Urinary bladder (tissue), 4 donors: Measurements from ENCODE around the gene SMARCAL1. TPM values are rescaled to one million over a fixed set of nuclear protein-coding genes. Genes with fewer than 3 reads are reported as not detected.

Experiments
- DNase-seq: peaks from one replicate; pipeline ENCODE4 v3.0.0-alpha.2; 2015; ENCODE audit errors: extremely low spot score
- H3K27ac ChIP-seq: one replicate; pipeline ENCODE4 v1.5.1; 2013; ENCODE audit warnings: low read depth, mild to moderate bottlenecking, moderate library complexity
- H3K36me3 ChIP-seq: one replicate; pipeline ENCODE4 v1.6.1; 2013; ENCODE audit warnings: mild to moderate bottlenecking, moderate library complexity; ENCODE audit not compliant: insufficient read depth
- H3K4me1 ChIP-seq: one replicate; pipeline ENCODE4 v1.6.1; 2013; ENCODE audit warnings: mild to moderate bottlenecking, moderate library complexity; ENCODE audit not compliant: insufficient read depth
- H3K4me3 ChIP-seq: one replicate; pipeline ENCODE4 v1.5.1; 2013; ENCODE audit warnings: low read depth, low read length
- WGBS: extraction: QIAGEN DNeasy Blood & Tissue Kit; methylation state at CpG from one replicate; pipeline ENCODE4 v1.1.7; 2013; 5-methylcytosine and 5-hydroxymethylcytosine counted together
- polyA plus RNA-seq: library from polyadenylated mRNA; stranded (reverse); fragments of 200-250 nt; gene quantifications from one replicate; pipeline ENCODE4 v1.2.3, GENCODE V29; 2013
- total RNA-seq: library from RNA; depleted of rRNA; stranded (reverse); fragments of >200 nt; gene quantifications from one replicate; pipeline ENCODE4 v1.2.3, GENCODE V29; 2014
- donor health status: healthy with polysubstance abuse.
- donor health status: healthy.

SMARCAL1 gene
- total RNA-seq (18.9 TPM), polyA plus RNA-seq (11.1 TPM)

DNA sequence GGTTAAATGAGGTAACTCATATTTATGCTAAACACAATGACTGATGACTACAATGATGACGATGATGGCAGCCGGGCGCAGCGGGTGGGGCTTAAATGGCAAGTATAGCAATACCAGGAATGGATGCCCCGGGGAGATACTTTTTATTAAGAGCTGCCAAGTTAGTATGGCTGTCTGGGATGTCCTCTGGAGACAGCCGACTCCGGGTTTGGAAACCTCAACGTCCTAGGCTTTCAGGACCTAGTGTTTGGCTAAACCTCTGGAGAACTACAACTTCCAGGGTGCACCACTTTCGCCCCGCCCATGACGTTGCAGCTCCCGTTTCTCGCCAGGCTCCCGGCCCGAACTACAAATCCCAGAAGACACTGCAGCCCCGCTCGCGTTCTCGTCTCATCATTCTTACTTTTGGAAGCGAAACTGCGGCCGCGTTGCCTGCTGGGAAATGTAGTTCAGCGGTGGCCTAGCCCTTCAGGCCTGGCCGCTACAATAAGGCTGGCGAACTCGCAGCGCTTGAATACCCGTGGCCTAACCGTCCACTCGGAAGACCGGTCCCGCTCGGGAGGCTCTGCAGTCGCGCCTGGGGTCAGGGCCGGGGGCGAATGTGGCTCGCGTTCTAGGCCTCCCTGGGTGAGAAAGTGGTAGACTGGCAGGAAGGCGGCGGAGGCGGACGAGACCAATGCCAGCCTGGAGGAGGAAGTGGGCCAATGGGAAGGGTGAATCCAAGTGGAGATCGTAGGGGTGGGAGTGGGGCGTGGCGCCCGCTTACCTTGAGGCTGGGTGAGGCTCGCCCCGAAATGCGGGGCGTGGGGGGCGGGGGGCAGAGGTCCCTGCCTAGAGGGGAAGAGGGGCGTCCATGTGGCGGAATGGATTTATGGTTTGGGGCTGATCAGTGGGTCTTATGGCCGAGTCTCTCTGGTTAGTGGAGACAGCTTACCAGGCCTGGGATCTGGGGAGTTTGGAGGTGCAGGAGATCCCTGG lies at the start of gene SMARCAL1:
Gene SMARCAL1, plus strand, starts transcription at position 463 of the 978 bp plus-strand sequence. CDS start 2,221 bp downstream, outside the sequence.
- peak; percentile 98 for DNase-seq
- no peaks in the 10 kb centered on the region for H3K36me3 ChIP-seq
- no peaks in the 10 kb centered on the region for H3K4me1 ChIP-seq
- 7% methylated on average over 56 of the region's 56 CpGs for WGBS
- H3K4me3 ChIP-seq: peak within 1 kb of the TSS; percentile 56
- H3K27ac ChIP-seq: peak within 1 kb of the TSS; percentile 85

DNA sequence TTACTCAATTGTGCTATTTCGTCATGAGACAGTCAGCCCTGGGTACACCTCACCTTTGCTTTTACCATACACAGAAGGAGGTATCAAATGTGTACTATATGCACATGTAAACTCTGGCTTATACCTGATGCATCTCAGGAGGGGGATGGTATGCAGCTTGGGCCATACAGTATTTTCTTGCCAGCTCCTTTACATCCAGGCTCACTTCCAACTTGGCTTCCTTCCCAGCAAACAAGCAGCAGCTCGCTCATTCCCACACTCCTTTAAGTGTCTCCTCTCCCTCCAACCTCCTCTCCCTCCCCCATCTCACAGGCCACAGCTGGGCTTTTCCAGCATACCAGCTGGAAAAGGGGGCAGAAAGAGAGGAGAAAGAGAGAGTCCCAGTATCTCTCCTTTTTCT lies 49.6 kb upstream of the SMARCAL1 start:
- H3K36me3 ChIP-seq: no peaks in the 10 kb centered on the region
- WGBS: 42% methylated on average over 2 of the region's 2 CpGs
- DNase-seq: no peak

GRCh38 chr2:216363221-216363620 lies 49.1 kb upstream of the SMARCAL1 start:
- 69% methylated on average over 3 of the region's 3 CpGs for WGBS
- DNase-seq: no peak
- Histone ChIP-seq H3K4me1 (no peaks in the 10 kb centered on the region), H3K27ac (no peak overlapping the region), H3K36me3 (no peaks in the 10 kb centered on the region), H3K4me3 (no peak overlapping the region)

More for the DNA sequence above, 49.6 kb upstream of the SMARCAL1 start:
- no peaks in the 10 kb centered on the region for H3K4me1 ChIP-seq
- no peak overlapping the region for H3K27ac ChIP-seq
- no peak overlapping the region for H3K4me3 ChIP-seq

DNA sequence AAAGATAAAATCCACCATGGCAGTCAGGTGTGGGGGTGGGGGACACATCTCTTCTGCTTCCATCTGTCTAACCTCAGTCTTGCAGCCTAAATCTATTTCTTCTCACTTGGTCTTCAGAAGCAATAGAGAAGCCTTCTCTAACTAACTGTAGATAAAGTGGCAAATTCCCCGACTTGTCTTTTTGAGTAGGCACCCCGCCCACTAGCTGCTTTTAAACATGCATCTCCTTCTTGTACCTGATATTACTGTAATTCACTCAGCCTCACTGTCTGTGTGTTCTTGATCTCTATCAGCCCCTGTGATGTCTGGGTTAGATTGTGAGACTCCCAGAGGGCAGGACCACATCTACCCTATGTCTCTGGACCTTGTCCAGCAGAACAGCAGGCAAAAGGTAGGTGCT lies 46.8 kb upstream of the SMARCAL1 start:
- no peak for DNase-seq
- Histone ChIP-seq H3K27ac (no peak overlapping the region), H3K4me1 (no peaks in the 10 kb centered on the region), H3K36me3 (no peaks in the 10 kb centered on the region), H3K4me3 (no peak overlapping the region)
- WGBS: 86% methylated on average over 2 of the region's 2 CpGs

DNA sequence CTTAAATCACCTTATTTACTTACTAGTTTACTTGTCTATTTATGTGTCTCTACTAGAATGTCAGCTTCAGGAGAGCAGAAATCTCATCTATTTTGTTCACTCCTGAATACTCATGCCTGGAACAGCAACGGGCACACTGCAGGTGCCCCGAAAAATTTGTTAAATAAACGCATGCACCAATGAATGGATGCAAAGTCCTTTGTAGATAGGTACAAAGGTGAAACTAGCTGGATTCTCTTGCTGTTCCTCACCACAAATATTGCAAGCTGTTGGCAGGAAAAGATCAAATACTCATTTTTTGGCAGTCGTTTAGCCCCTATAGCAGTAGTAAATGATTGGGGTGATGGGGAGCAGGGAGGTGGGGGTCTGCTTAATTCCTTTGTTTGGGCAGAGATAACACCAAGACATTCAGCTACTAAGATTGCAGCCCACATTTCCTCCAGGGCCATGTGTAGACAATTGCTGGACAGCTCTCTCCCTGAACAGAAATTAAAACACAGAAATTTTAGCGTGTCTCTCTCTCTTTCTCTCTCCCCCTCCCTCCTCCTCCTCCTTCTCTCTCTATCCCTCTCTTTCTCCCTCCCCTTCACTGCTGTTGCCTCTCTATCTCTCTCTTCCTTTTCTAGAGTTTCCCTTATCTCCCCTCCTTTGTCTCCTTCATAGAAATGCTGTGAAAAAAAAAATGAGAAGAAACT lies 45.4 kb upstream of the SMARCAL1 start:
- Histone ChIP-seq H3K4me3 (no peak overlapping the region), H3K4me1 (peaks cover 5% of the 10 kb centered on the region), H3K36me3 (no peaks in the 10 kb centered on the region), H3K27ac (no peak overlapping the region)
- DNase-seq: no peak
- WGBS: 52% methylated on average over 5 of the region's 5 CpGs

DNA sequence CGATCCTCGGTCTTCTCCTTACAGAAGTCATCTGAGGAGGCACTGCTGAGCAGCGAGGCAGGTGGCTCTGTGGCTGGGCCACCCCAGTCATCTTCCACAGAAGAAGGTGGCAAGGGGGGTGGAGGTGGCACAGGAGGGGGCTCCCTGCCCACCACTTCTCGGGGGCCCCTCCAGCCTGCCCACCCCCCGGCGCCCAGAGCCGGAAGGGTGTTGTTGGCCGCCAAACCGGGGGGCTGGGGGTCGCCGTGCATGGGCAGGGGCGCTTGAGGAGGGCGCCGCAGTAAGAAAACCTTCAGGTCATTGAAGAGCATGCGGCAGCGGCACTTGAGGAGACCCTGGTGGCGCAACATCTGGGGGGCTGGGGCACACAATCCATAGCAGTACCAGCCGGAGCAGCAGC lies 42.5 kb upstream of the SMARCAL1 start:
- no peak for DNase-seq
- Histone ChIP-seq H3K4me1 (peaks cover 5% of the 10 kb centered on the region), H3K27ac (no peak overlapping the region), H3K36me3 (no peaks in the 10 kb centered on the region), H3K4me3 (no peak overlapping the region)
- 78% methylated on average over 18 of the region's 18 CpGs for WGBS

DNA sequence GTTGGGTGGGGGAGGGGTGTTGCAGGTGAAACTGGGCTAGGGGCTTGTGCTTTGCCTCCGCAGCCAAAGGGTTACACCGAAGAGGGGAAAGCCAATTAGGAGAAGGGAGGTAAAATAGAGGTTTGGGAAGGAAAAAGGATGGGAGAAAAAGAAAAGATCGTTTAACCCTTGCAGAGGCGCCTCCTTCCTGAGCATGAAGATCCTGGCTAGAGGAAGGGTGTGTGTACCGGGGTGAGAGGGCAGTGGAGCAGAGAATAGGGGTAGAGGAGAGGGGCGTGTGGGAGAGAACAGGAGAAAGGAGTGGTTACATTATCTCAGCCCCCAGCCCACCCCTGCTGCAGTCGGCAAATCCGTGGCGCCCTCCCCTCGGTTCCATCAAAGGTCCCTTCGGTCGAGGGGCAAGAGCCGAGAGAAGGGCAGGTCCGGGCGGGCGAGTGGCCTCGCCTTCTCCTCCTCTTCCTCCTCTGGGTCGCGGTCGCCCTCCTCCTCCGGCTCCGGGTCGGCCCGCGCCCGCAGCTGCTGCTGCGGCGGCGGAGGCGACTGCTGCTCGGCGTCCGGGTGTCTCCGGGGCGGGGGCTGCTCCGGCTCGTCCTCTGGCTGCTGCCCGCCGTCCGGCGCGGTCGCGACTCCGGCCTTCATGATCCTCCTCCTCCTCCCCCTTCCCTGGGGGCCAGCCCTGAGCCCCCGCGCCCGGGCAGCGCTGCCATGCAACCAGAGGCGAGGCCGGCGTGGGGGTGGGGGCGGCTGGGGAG lies 41.1 kb upstream of the SMARCAL1 start:
- DNase-seq: no peak
- H3K27ac ChIP-seq: no peak overlapping the region
- no peak overlapping the region for H3K4me3 ChIP-seq
- H3K36me3 ChIP-seq: no peaks in the 10 kb centered on the region
- peaks cover 5% of the 10 kb centered on the region for H3K4me1 ChIP-seq
- 1% methylated on average over 53 of the region's 53 CpGs for WGBS

- no peaks in the 10 kb centered on the region for H3K36me3 ChIP-seq
- H3K27ac ChIP-seq: no peak within 1 kb of the TSS
- WGBS: under 1% methylated on average over 60 of the region's 60 CpGs
- H3K4me3 ChIP-seq: no peak within 1 kb of the TSS
- peak; percentile 18 for DNase-seq
- H3K4me1 ChIP-seq: peaks cover 5% of the 10 kb centered on the region
These were observed 40.3 kb upstream of the SMARCAL1 start, which contains the start of gene MARCHF4 for GRCh38 chr2:216371721-216372702. Gene MARCHF4, minus strand, starts transcription at chr2:216372483. Its CDS starts 2,223 bp downstream, at chr2:216370260.

DNA sequence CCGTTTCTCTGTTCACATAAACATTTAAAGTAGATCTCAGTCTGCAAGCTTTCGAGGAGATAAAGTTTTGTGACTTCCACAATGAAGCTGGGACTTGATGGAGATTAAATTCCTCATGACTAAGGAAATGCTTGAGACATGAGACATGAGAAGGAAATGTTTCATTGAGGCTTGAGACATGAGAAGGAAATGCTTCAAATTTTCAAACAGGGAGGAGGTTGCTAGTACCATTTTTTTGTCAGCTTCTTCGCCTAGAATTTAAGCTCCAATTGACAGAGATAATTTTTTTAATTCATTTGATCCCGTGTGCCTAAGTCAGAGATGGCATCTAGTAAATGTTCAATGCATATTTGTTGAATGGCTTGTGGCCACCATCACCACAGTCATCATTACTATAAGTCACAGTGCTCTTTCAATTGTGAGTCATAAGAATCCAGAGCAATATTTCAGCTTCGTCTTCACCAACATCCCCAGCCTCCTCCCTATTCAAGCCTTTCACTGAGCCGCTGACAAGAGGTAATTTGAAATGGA lies 39.5 kb upstream of the SMARCAL1 start:
- WGBS: 28% methylated on average over 6 of the region's 6 CpGs
- no peak overlapping the region for H3K4me3 ChIP-seq

DNA sequence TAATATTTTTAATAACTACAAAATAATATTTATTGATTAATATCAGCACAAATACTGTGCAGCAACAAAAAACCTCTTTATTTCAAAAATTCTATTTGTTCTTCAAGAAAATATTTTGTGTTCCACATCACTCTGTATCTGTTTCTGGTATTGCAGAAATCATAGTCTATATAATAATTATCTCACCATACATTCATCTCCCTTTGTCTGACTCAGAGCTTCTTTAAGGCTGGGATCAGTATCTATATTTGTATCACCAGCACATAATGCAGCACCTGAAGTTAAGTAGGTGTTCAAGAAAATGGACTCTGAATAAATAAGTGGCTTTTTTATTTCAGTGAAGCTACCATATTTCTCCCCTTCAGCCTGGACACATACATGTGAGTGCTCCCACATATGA lies 38.4 kb upstream of the SMARCAL1 start:
- no peak for DNase-seq
- no peak overlapping the region for H3K4me3 ChIP-seq
- no peak overlapping the region for H3K27ac ChIP-seq
- H3K4me1 ChIP-seq: peaks cover 5% of the 10 kb centered on the region
- H3K36me3 ChIP-seq: no peaks in the 10 kb centered on the region

More for the DNA sequence above, 39.5 kb upstream of the SMARCAL1 start:
- H3K4me1 ChIP-seq: peaks cover 5% of the 10 kb centered on the region
- no peak overlapping the region for H3K27ac ChIP-seq
- H3K36me3 ChIP-seq: no peaks in the 10 kb centered on the region
- DNase-seq: no peak

DNA sequence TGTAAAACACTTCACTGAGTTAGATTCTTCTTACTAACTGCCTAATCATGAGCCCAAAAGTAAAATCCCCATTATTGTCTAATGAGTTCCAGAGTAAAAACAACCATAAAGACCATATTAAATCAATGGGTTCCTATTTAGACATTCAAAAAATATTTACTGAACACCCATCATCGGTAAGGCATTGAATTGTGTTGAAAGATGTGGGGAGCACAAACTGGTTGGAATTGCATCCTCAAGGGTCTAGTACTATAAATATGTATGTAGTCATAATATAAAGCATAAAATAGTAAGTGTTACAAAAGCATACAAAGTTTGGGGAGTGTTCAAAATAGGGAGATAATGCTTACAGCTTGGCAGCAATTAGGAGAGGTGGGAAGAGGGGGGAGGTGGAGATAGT lies 37.0 kb upstream of the SMARCAL1 start:
- Histone ChIP-seq H3K4me3 (no peak overlapping the region), H3K27ac (no peak overlapping the region), H3K36me3 (no peaks in the 10 kb centered on the region), H3K4me1 (peaks cover 5% of the 10 kb centered on the region)
- WGBS: 78% methylated on average over 1 of the region's 1 CpG
- DNase-seq: no peak

- no peaks in the 10 kb centered on the region for H3K4me1 ChIP-seq
- no peak overlapping the region for H3K27ac ChIP-seq
- no peak for DNase-seq
- no peak overlapping the region for H3K4me3 ChIP-seq
- 64% methylated on average over 5 of the region's 5 CpGs for WGBS
- H3K36me3 ChIP-seq: no peaks in the 10 kb centered on the region
These were observed 32.3 kb upstream of the SMARCAL1 start for GRCh38 chr2:216379977-216380376.
